ENCODE results near the gene GNAT3. TPM values are rescaled to one million over a fixed set of nuclear protein-coding genes. Genes with fewer than 3 reads are reported as not detected.

GNAT3 gene
- total RNA-seq, 2 experiments from 2014 or later = not detected

DNA sequence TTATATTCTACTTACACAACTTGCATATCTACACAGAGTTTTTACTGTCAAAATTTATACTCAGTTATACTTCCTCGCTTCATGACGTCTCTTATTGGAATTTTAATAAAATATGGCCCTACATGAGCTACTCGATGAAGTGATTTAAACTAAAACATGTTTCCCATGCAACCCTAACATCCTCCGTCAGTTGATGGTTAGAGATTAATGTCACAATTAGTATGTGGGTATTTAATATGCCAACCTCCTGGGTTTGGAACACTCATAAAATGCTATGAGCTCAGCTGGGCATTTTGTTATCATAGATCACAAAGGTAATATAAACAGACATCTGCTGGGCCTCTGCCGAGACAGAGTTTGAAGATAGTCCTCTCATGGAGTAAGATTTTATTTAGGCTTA lies 66.5 kb downstream of the GNAT3 start:
- Histone ChIP-seq H3K4me1 (ENCODE audit: insufficient read depth, low read length) (no peaks in the 10 kb centered on the region), H3K27me3 (ENCODE audit: control insufficient read depth in 1 of 2, insufficient read depth in 2 of 2, low read length in 2 of 2) (no peaks in the 10 kb centered on the region), H3K4me3 (ENCODE audit: low read length) (no peak overlapping the region), H3K27ac (ENCODE audit: low read depth in 1 of 2, low read length in 2 of 2) (no peak overlapping the region), H3K9me3 (ENCODE audit: control insufficient read depth in 1 of 2, insufficient read depth in 1 of 2, low read length in 2 of 2) (peaks cover 0 to 4% of the 10 kb centered on the region in 2 experiments), H3K36me3 (ENCODE audit: insufficient read depth, low read length) (no peaks in the 10 kb centered on the region)
- intact Hi-C loops (cut with DNase I, micrococcal nuclease) = no loop called here
- TF ChIP-seq, protein P1, sequence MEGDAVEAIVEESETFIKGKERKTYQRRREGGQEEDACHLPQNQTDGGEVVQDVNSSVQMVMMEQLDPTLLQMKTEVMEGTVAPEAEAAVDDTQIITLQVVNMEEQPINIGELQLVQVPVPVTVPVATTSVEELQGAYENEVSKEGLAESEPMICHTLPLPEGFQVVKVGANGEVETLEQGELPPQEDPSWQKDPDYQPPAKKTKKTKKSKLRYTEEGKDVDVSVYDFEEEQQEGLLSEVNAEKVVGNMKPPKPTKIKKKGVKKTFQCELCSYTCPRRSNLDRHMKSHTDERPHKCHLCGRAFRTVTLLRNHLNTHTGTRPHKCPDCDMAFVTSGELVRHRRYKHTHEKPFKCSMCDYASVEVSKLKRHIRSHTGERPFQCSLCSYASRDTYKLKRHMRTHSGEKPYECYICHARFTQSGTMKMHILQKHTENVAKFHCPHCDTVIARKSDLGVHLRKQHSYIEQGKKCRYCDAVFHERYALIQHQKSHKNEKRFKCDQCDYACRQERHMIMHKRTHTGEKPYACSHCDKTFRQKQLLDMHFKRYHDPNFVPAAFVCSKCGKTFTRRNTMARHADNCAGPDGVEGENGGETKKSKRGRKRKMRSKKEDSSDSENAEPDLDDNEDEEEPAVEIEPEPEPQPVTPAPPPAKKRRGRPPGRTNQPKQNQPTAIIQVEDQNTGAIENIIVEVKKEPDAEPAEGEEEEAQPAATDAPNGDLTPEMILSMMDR (IDR thresholded peaks at IDR 0.05) = no peak
- no peaks in the 10 kb centered on the region for H3K4me1 Mint-ChIP-seq (ENCODE audit: low read depth)
- no peak for ATAC-seq (ENCODE audit: poor library complexity)
- H3K27me3 Mint-ChIP-seq = no peaks in the 10 kb centered on the region
- POLR2A ChIA-PET = interaction anchor here (0.6 kb wide), 1 partner anchor 8 kb away, joined by 4 read pairs; no protein-coding TSS in a partner anchor
- no peaks in the 10 kb centered on the region for H3K36me3 Mint-ChIP-seq (ENCODE audit: low read depth)
- no peaks in the 10 kb centered on the region for H3K9me3 Mint-ChIP-seq
- H3K4me3 Mint-ChIP-seq = no peak overlapping the region
- no peak overlapping the region for H3K27ac Mint-ChIP-seq
- DNase-seq = no peak
- CTCF ChIA-PET = interaction anchor here (1.4 kb wide), 1 partner anchor 15 kb away, joined by 3 read pairs; no protein-coding TSS in a partner anchor

GRCh38 chr7:80444811-80445210 lies 67.1 kb downstream of the GNAT3 start:
- DNase-seq (no peak), ATAC-seq (ENCODE audit: poor library complexity) (no peak)
- TF ChIP-seq, protein P1 (IDR thresholded peaks at IDR 0.05) = no peak
- Histone ChIP-seq H3K27ac (ENCODE audit: low read depth in 1 of 2, low read length in 2 of 2) (no peak overlapping the region), H3K4me1 (ENCODE audit: insufficient read depth, low read length) (no peaks in the 10 kb centered on the region), H3K27me3 (ENCODE audit: control insufficient read depth in 1 of 2, insufficient read depth in 2 of 2, low read length in 2 of 2) (no peaks in the 10 kb centered on the region), H3K4me3 (ENCODE audit: low read length) (no peak overlapping the region), H3K9me3 (ENCODE audit: control insufficient read depth in 1 of 2, insufficient read depth in 1 of 2, low read length in 2 of 2) (peaks cover 0 to 4% of the 10 kb centered on the region in 2 experiments), H3K36me3 (ENCODE audit: insufficient read depth, low read length) (no peaks in the 10 kb centered on the region)
- Mint-ChIP-seq H3K36me3 (ENCODE audit: low read depth) (no peaks in the 10 kb centered on the region), H3K4me1 (ENCODE audit: low read depth) (no peaks in the 10 kb centered on the region), H3K9me3 (no peaks in the 10 kb centered on the region), H3K27me3 (no peaks in the 10 kb centered on the region), H3K4me3 (no peak overlapping the region), H3K27ac (no peak overlapping the region)
- ChIA-PET POLR2A (no interaction called here), CTCF (no interaction called here)
- intact Hi-C loops (cut with DNase I, micrococcal nuclease) = no loop called here

- H3K36me3 ChIP-seq (ENCODE audit: insufficient read depth, low read length) = no peaks in the 10 kb centered on the region
- H3K27ac ChIP-seq (ENCODE audit: low read depth in 1 of 2, low read length in 2 of 2) = no peak overlapping the region
- peaks cover 0 to 4% of the 10 kb centered on the region in 2 experiments for H3K9me3 ChIP-seq (ENCODE audit: control insufficient read depth in 1 of 2, insufficient read depth in 1 of 2, low read length in 2 of 2)
- no peak overlapping the region for H3K4me3 ChIP-seq (ENCODE audit: low read length)
- DNase-seq (peak in 3 of 14 experiments; percentile 6 to 40 (median 20)), ATAC-seq (ENCODE audit: poor library complexity) (no peak)
- Mint-ChIP-seq H3K27me3 (no peaks in the 10 kb centered on the region), H3K4me3 (no peak overlapping the region), H3K9me3 (no peaks in the 10 kb centered on the region), H3K4me1 (ENCODE audit: low read depth) (no peaks in the 10 kb centered on the region), H3K27ac (no peak overlapping the region), H3K36me3 (ENCODE audit: low read depth) (no peaks in the 10 kb centered on the region)
- TF ChIP-seq, protein P1 (IDR thresholded peaks at IDR 0.05) = no peak
- intact Hi-C loops (cut with DNase I, micrococcal nuclease) = no loop called here
- H3K4me1 ChIP-seq (ENCODE audit: insufficient read depth, low read length) = no peaks in the 10 kb centered on the region
- ChIA-PET POLR2A (no interaction called here), CTCF (no interaction called here)
- H3K27me3 ChIP-seq (ENCODE audit: control insufficient read depth in 1 of 2, insufficient read depth in 2 of 2, low read length in 2 of 2) = no peaks in the 10 kb centered on the region
These were observed 68.5 kb downstream of the GNAT3 start for GRCh38 chr7:80443325-80443724.
